ENCODE data around the gene COL5A1.

Gene COL5A1

GRCh38 chr9:134626571-134627416 is 14.8 kb upstream of the COL5A1 start:
- no peak for DNase-seq (ENCODE audit: low read depth)
- no peak overlapping the region for H3K4me3 ChIP-seq (ENCODE audit: low read length)
- no peak for TF ChIP-seq CTCF (conservative IDR thresholded peaks at IDR 0.05; ENCODE audit: low read depth, low read length)

DNA sequence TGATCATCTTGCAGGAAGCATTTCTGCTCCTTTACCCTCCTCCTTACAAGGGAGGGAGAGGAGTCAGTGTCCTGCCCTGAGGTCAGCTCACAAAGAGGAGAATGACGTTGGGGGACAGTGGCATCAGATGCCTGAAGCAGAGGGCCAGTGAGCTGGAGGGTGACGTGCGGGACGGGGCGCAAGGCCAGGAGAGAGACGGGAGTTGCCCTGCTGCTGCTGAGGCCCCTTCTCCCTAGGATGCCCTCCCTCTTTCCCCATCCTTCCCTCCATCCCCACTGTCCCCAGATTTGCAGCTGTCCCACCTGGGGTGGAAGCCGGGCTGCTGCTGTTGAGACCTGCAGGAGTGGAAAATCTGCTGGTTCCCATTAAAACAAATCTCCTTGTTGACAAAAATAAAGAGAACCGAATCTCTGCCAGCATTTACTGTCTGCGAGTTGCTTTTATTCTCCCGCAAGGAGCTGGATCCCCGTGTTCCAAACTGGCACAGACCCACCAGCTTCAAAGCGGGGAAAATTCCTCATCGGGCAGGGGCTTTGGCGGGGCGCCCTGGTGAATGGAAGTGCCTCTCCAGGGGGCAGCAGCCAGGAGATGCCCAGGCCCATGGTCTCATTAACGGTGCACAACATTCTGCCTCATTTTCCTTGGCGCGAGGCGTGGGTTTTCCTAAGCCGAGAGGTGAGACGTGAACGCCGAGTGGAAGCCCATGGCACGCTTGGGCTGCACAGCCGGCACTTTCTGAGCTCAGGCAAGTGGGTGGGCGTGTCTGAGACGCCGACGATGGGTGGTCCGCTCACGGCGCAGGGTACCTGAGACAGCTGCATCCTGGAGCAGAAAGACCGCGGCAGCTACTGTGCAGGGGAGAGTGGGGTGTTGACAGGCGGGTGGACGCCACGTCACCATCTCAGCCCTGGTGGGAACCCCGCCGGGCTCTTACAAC is 13.9 kb upstream of the COL5A1 start:
- no peak for TF ChIP-seq CTCF (conservative IDR thresholded peaks at IDR 0.05; ENCODE audit: low read depth, low read length)
- DNase-seq (ENCODE audit: low read depth), result no peak
- no peak overlapping the region for H3K4me3 ChIP-seq (ENCODE audit: low read length)

DNA sequence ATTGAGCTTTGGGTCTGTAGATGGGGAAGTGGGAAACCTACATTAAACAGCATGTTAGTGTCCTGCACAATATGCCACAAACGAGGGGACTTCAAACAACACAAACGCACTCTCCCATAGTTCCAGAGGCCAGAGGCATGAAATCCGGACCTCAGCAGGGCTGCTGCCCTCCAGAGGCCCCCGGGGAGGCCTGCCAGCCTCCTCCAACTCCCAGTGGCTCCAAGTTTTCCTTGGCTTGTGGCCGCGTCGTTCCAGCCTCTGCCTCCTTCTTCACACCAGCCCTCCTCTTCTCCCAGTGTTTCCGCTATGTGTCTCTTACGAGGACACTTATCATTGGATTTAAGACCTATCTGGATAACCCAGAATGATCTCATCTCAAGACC is 13.3 kb upstream of the COL5A1 start:
- no peak for DNase-seq (ENCODE audit: low read depth)

GRCh38 chr9:134629061-134629585 is 12.5 kb upstream of the COL5A1 start:
- TF ChIP-seq CTCF (conservative IDR thresholded peaks at IDR 0.05; ENCODE audit: low read depth, low read length), result no peak
- no peak for DNase-seq (ENCODE audit: low read depth)
- H3K4me3 ChIP-seq (ENCODE audit: low read length), result no peak overlapping the region

More for the DNA sequence above, 13.3 kb upstream of the COL5A1 start:
- H3K4me3 ChIP-seq (ENCODE audit: low read length), result no peak overlapping the region
- TF ChIP-seq CTCF (conservative IDR thresholded peaks at IDR 0.05; ENCODE audit: low read depth, low read length), result no peak

GRCh38 chr9:134629586-134630392 is 11.8 kb upstream of the COL5A1 start:
- H3K4me3 ChIP-seq (ENCODE audit: low read length), result no peak overlapping the region
- DNase-seq (ENCODE audit: low read depth), result no peak
- no peak for TF ChIP-seq CTCF (conservative IDR thresholded peaks at IDR 0.05; ENCODE audit: low read depth, low read length)

DNA sequence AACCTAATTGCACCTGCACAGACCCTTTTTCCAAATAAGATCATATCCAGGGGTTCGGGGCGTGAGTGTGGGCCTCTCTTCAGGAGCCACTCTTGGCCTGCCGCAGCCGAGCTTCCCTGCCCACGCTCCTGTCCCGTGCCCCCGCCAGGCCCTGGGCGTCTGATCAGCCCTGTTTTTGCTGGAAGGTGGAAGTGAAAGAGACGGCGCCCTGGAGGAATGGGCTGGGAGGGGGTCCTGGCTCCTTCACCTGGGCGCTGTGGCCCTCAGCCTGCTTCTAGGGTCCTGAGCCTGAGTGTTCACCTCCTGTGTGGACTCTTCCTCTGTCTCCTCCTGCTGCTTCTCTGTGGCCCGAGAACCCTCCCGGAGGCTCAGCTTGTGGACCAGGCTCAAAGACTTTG is 11.2 kb upstream of the COL5A1 start:
- no peak overlapping the region for H3K4me3 ChIP-seq (ENCODE audit: low read length)
- no peak for DNase-seq (ENCODE audit: low read depth)
- TF ChIP-seq CTCF (conservative IDR thresholded peaks at IDR 0.05; ENCODE audit: low read depth, low read length), result no peak
